NCI-H2227 treated with DMSO at 0.1 percent for 48 hours (cell line): ENCODE results near the gene TMEM53.

Source experiments
- DNase-seq: peaks from one replicate; lab custom pipeline; 2025; lab: John Stamatoyannopoulos, UW

Gene TMEM53

DNA sequence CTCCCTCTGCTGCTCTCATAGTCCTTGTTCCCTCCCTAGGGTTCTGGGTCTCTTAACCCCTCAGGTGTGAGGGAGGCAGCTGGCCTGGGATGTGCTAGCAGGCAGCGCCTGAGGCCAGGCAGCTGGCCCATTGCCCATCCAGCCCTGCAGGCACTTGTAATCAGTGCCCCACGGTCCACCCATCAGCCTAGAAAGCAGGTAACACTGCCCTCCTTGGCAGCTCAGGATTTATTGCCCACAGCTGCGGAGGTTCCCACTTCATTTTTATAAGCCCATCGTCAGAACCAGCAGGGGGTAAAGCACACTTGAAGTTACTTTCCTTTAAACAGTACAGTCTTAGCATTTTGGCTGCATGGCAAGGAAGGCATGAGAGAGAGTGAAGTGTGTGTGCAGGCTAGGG is 70.6 kb downstream of the TMEM53 start:
- peak; percentile 64 for DNase-seq
